HepG2 (cell line): ENCODE measurements around the gene SRF. TPM values are rescaled to one million over a fixed set of nuclear protein-coding genes. Genes with fewer than 3 reads are reported as not detected.
A peak's percentile ranks its signal among the peaks of the same experiment; 100 is the strongest.

ENCODE experiments used
- ATF1 ChIP-seq: IDR thresholded peaks from 2 replicates; pipeline ENCODE4 v1.6.1; 2016; ENCODE audit warnings: mild to moderate bottlenecking, control low read depth
- CBX1 ChIP-seq: IDR thresholded peaks from one replicate; pipeline ENCODE4 v1.6.1; 2016; ENCODE audit warnings: antibody characterized with exemption, low read depth
- GZF1 ChIP-seq: sonication (generic); formaldehyde crosslinking; IDR thresholded peaks from 2 replicates; pipeline ENCODE4 v1.5.1; 2020; ENCODE audit warnings: mild to moderate bottlenecking, missing genetic modification reagents
- HMG20A ChIP-seq: IDR thresholded peaks from 2 replicates; pipeline ENCODE4 v1.6.1; 2016; ENCODE audit warnings: borderline replicate concordance
- HNF4A ChIP-seq: sonication (generic); formaldehyde crosslinking; IDR thresholded peaks from 2 replicates; pipeline ENCODE4 v1.4.0; 2020; ENCODE audit warnings: missing genetic modification reagents
- HNRNPK ChIP-seq: fragments of 200-400 bp; formaldehyde crosslinking; IDR thresholded peaks from 2 replicates; pipeline ENCODE4 v1.6.1; 2018; ENCODE audit warnings: low read length, low read depth, moderate library complexity, mild to moderate bottlenecking; ENCODE audit not compliant: poor library complexity, severe bottlenecking
- HNRNPL ChIP-seq: fragments of 200-400 bp; formaldehyde crosslinking; IDR thresholded peaks from 2 replicates; pipeline ENCODE4 v1.6.1; 2017; ENCODE audit warnings: mild to moderate bottlenecking, low read depth, low read length
- HOXA3 ChIP-seq: sonication (generic); formaldehyde crosslinking; IDR thresholded peaks from 2 replicates; pipeline ENCODE4 v1.5.0; 2020; ENCODE audit warnings: missing genetic modification reagents
- KLF6 ChIP-seq: IDR thresholded peaks from 2 replicates; pipeline ENCODE4 v1.8.0; 2016; ENCODE audit warnings: missing biosample characterization, missing genetic modification reagents
- MTA3 ChIP-seq: sonication (generic); formaldehyde crosslinking; IDR thresholded peaks from 2 replicates; pipeline ENCODE4 v1.4.0; 2020; ENCODE audit warnings: missing genetic modification reagents
- NR2F2 ChIP-seq: IDR thresholded peaks from 2 replicates; pipeline ENCODE4 v1.6.1; 2012; ENCODE audit warnings: low read depth, inconsistent platforms, borderline replicate concordance
- PAF1 ChIP-seq: IDR thresholded peaks from 2 replicates; pipeline ENCODE4 v1.6.1; 2016; ENCODE audit warnings: missing genetic modification reagents, missing compliant biosample characterization
- RFXAP ChIP-seq: sonication (generic); formaldehyde crosslinking; IDR thresholded peaks from 2 replicates; pipeline ENCODE4 v1.4.0; 2020; ENCODE audit warnings: missing genetic modification reagents, borderline replicate concordance
- SALL2 ChIP-seq: sonication (generic); formaldehyde crosslinking; IDR thresholded peaks from 2 replicates; pipeline ENCODE4 v1.8.1; 2023; ENCODE audit warnings: mild to moderate bottlenecking, missing genetic modification reagents, inconsistent platforms
- SMC3 ChIP-seq: IDR thresholded peaks from 2 replicates; pipeline ENCODE4 v1.6.1; 2011; ENCODE audit warnings: low read length, improper control_type of control experiment
- SRSF4 ChIP-seq: fragments of 200-400 bp; formaldehyde crosslinking; IDR thresholded peaks from one replicate; pipeline ENCODE4 v1.6.1; 2018; ENCODE audit warnings: mild to moderate bottlenecking, low read depth, low read length, moderate library complexity; ENCODE audit not compliant: poor library complexity, severe bottlenecking
- TARDBP ChIP-seq: sonication (generic); formaldehyde crosslinking; IDR thresholded peaks from 2 replicates; pipeline ENCODE4 v1.8.0; 2022; ENCODE audit warnings: mild to moderate bottlenecking, missing genetic modification reagents
- TCF7 ChIP-seq: sonication (generic); IDR thresholded peaks from 2 replicates; pipeline ENCODE4 v1.6.1; 2016; ENCODE audit warnings: antibody characterized with exemption, low read depth
- ZBTB7A ChIP-seq: sonication (generic); formaldehyde crosslinking; IDR thresholded peaks from 2 replicates; pipeline ENCODE4 v1.8.0; 2022; ENCODE audit warnings: mild to moderate bottlenecking, missing genetic modification reagents
- ZMYM2 ChIP-seq: sonication (generic); formaldehyde crosslinking; IDR thresholded peaks from 2 replicates; pipeline ENCODE4 v1.8.0; 2022; ENCODE audit warnings: mild to moderate bottlenecking, missing genetic modification reagents
- ZMYM3 ChIP-seq: sonication (generic); formaldehyde crosslinking; IDR thresholded peaks from 2 replicates; pipeline ENCODE4 v1.5.1; 2020; ENCODE audit warnings: mild to moderate bottlenecking, missing genetic modification reagents
- ZNF337 ChIP-seq: sonication (generic); formaldehyde crosslinking; IDR thresholded peaks from 2 replicates; pipeline ENCODE4 v1.5.1; 2020; ENCODE audit warnings: missing genetic modification reagents, low read depth, mild to moderate bottlenecking, borderline replicate concordance
- ZNF382 ChIP-seq: sonication (generic); formaldehyde crosslinking; IDR thresholded peaks from 2 replicates; pipeline ENCODE4 v1.5.0; 2020; ENCODE audit warnings: missing genetic modification reagents, mild to moderate bottlenecking, borderline replicate concordance
- ZNF672 ChIP-seq: sonication (generic); formaldehyde crosslinking; IDR thresholded peaks from 2 replicates; pipeline ENCODE4 v1.8.1; 2022; ENCODE audit warnings: missing genetic modification reagents
- ZNF788 ChIP-seq: sonication (generic); formaldehyde crosslinking; IDR thresholded peaks from 2 replicates; pipeline ENCODE4 v1.5.0; 2020; ENCODE audit warnings: mild to moderate bottlenecking, missing genetic modification reagents, borderline replicate concordance
- polyA plus RNA-seq, 8 experiments: library from polyadenylated mRNA; depleted of rRNA in 3 of 8; stranded (reverse) in 7 of 8; unstranded in 1 of 8; fragments of >200 nt; fragmentation: Illumina TruSeq in 4 of 8; extraction: Trizol in 4 of 8; gene quantifications; 2 replicates each; pipeline versions ENCODE4 v1.2.1 to v1.2.3, GENCODE V29; 2011 to 2016; ENCODE audit warnings: low read depth in 4 of 8, missing spikeins in 1 of 8, mixed read lengths in 1 of 8; ENCODE audit not compliant: insufficient read depth in 1 of 8
- total RNA-seq, 5 experiments: library from RNA; depleted of rRNA; stranded (reverse); fragments of >200 nt; fragmentation: Illumina TruSeq; extraction: Trizol; gene quantifications; 2 replicates each; pipeline ENCODE4 v1.2.3, GENCODE V29; 2016; ENCODE audit warnings: low read depth in 1 of 5
- TF ChIP-seq, protein P1 (sequence below): sonication (generic); formaldehyde crosslinking; IDR thresholded peaks from 2 replicates; pipeline ENCODE4 v1.4.0; 2020; ENCODE audit warnings: missing genetic modification reagents
- TF ChIP-seq, protein P2 (sequence below): IDR thresholded peaks from 2 replicates; pipeline ENCODE4 v1.6.1; 2016; ENCODE audit warnings: missing genetic modification reagents, missing compliant biosample characterization
- TF ChIP-seq, protein P3 (sequence below): sonication (generic); formaldehyde crosslinking; IDR thresholded peaks from 2 replicates; pipeline ENCODE4 v1.4.0; 2020; ENCODE audit warnings: mild to moderate bottlenecking, missing genetic modification reagents

SRF gene
- total and polyA plus RNA-seq, 2 of the 13 experiments (the other 11 are each of a cell fraction or from before 2014, with no cell fraction given) = 25.5 to 44.1 TPM

DNA sequence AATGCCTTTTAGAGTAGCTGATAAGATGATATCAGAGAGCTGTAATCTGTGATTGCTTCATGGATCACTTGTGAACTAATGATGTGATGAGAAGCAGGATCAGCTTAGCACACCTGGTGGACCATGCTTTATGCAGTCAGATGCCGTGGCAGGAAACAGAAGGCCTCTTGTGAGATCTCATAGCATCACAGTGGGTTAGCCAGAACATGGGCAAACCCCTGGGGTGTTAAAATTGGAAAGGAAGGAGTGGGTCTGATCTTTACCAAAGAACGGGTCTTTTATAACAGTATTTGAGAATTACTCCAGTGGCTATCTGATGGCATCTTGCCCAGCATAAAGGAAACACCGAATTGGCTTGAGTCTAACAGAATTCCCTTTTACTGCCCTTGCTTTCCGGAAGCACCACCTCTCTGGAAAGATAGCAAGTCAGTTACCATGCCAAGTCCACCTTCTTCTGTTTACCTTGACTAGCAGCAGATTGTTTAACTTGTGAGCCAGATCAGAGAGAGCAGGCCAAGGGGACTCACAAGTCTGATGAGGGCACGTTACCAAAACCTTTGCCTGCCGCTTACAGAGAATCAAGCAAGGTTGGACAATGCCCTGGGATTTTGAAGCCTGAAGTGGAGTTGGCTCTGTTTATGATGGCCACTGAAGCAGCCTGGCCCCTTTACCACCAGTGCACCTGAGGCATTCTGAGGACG, 20.9 kb upstream of the SRF start (continued):
- no peak for TF ChIP-seq SRSF4
- TF ChIP-seq, protein P1, sequence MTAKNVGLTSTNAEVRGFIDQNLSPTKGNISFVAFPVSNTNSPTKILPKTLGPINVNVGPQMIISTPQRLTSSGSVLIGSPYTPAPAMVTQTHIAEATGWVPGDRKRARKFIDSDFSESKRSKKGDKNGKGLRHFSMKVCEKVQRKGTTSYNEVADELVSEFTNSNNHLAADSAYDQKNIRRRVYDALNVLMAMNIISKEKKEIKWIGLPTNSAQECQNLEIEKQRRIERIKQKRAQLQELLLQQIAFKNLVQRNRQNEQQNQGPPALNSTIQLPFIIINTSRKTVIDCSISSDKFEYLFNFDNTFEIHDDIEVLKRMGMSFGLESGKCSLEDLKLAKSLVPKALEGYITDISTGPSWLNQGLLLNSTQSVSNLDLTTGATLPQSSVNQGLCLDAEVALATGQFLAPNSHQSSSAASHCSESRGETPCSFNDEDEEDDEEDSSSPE = 0 out of 2 replicates have a peak, but pooled peaks have one; percentile 25
- peak; percentile 26 for TF ChIP-seq ZMYM3 (CRISPR knock-in tag)
- 0 out of 2 replicates have a peak, but pooled peaks have one; percentile 22 for TF ChIP-seq TARDBP
- no peak for TF ChIP-seq ATF1 (CRISPR knock-in tag)
- TF ChIP-seq ZMYM2 (CRISPR knock-in tag) = no peak
- peak; percentile 59 for TF ChIP-seq HNF4A (CRISPR knock-in tag)
- TF ChIP-seq HMG20A (CRISPR knock-in tag) = peak; percentile 54; the same call in 1 of the 2 replicates
- TF ChIP-seq RFXAP (CRISPR knock-in tag) = 0 out of 2 replicates have a peak, but pooled peaks have one; percentile 57
- TF ChIP-seq HNRNPL = 0 out of 2 replicates have a peak, but pooled peaks have one; percentile 21
- TF ChIP-seq, protein P2, sequence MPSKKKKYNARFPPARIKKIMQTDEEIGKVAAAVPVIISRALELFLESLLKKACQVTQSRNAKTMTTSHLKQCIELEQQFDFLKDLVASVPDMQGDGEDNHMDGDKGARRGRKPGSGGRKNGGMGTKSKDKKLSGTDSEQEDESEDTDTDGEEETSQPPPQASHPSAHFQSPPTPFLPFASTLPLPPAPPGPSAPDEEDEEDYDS = 0 out of 2 replicates have a peak, but pooled peaks have one; percentile 34
- TF ChIP-seq SALL2 (CRISPR knock-in tag) = 0 out of 2 replicates have a peak, but pooled peaks have one; percentile 52
- TF ChIP-seq SMC3 = no peak; the same call in 1 of the 2 replicates
- TF ChIP-seq ZBTB7A = no peak
- no peak for TF ChIP-seq KLF6 (CRISPR knock-in tag)
- no peak for TF ChIP-seq HNRNPK
- no peak for TF ChIP-seq PAF1 (CRISPR knock-in tag)
- TF ChIP-seq ZNF672 (CRISPR knock-in tag) = no peak
- peak; percentile 65 for TF ChIP-seq TCF7
- no peak for TF ChIP-seq MTA3 (CRISPR knock-in tag)
- no peak; the same call in 1 of the 2 replicates for TF ChIP-seq ZNF788 (CRISPR knock-in tag)
- TF ChIP-seq NR2F2 = no peak
- TF ChIP-seq ZNF337 (CRISPR knock-in tag) = no peak
- TF ChIP-seq GZF1 = 0 out of 2 replicates have a peak, but pooled peaks have one; percentile 24
- no peak for TF ChIP-seq CBX1
- peak; percentile 76 for TF ChIP-seq HOXA3 (CRISPR knock-in tag)
- no peak for TF ChIP-seq ZNF382 (CRISPR knock-in tag)
- TF ChIP-seq, protein P3, sequence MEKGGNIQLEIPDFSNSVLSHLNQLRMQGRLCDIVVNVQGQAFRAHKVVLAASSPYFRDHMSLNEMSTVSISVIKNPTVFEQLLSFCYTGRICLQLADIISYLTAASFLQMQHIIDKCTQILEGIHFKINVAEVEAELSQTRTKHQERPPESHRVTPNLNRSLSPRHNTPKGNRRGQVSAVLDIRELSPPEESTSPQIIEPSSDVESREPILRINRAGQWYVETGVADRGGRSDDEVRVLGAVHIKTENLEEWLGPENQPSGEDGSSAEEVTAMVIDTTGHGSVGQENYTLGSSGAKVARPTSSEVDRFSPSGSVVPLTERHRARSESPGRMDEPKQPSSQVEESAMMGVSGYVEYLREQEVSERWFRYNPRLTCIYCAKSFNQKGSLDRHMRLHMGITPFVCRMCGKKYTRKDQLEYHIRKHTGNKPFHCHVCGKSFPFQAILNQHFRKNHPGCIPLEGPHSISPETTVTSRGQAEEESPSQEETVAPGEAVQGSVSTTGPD (CRISPR knock-in tag) = peak; percentile 98
